ENCODE measurements around the gene MAPK12. TPM values are rescaled to one million over a fixed set of nuclear protein-coding genes. Genes with fewer than 3 reads are reported as not detected.

MAPK12 gene
- total RNA-seq = 40.8 and 49.9 TPM in 2 replicates

DNA sequence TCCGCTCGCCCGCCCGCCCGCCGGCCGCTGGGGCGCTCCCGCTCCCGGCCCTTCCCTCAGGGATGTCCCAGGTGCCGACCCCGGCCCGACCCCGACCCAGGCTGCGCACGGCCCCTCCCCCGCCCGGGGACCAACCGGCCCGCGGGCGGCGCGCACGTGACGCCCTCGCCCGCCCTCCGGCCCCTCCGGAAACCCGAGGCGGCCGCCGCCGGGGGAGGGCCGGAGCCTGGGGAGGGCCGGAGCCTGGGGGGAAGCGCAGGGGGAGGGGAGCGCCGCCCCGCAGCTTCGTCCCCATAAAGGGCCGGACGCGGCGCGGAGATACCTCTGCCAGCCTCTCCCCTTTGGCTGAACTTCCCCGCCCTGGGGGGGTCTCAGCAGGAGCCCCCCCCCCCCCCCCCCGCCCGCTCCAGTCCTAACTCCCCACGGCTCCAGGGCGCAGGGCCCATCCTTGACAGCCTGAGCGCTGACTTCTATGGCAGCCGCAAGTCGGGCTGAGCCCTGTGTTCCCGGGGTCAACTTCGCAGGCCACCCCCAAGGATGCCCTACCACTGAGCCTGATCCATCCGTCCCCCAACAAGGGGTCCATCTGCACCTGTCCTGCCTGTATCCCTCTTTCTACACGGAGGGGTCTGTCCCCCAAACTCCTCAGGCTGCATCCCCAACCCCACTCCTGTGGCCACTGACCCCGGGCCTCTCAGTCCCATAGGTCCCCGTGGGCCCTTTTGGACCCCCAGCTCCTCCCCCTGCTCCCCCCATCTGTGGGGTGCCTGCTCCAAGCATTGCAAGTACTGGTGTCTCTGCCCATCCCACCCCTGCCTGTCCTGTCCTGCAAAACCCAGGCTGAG is at the start of gene MAPK12:
Gene MAPK12 (minus strand): TSS at position 69 of the 845 bp plus-strand sequence. CDS start 174 bp downstream, outside the sequence.

GRCh38 chr22:50306753-50307749 is 45.6 kb upstream of the MAPK12 start, which contains the start of gene PLXNB2:
Gene PLXNB2 (minus strand): TSS chr22:50307646. CDS start chr22:50290584, 17,062 bp downstream.

DNA sequence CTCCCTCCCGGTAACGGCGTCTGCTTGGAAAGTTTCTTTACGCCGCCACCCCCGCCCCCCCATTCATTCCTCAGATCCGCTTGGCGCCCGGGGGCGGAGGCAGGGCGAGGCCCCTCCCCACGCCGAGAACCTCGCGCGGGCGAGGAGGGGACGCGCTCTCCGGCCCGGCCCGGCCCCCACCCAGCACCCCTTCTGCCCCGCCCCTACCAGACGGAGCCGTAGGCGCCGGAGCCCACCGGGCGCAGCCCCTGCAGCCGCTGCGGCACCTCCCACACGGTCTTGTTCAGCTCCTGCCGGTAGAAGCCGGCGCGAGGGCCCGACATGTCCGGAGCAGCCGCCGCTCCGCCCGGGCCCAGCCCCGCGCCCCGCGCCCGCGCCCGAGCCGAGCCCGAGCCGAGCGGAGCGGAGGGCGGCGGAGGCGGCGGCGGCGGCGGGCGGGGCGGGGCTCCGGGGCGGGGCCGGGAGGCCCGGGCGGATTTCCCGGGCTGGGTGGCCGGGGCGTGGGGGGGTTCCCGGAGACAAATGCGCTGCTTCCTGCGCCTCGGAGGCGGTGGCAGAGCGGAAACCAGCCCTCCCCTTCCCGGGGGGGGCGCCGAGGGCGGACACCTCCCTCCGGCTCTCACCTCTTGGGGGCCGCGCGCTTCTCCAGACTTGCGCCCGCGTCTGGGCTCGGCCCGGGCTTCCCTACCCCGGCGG is 8.6 kb upstream of the MAPK12 start, which contains the start of gene MAPK11:
Gene MAPK11 (minus strand): TSS at position 411 of the 696 bp plus-strand sequence. CDS start 88 bp downstream, at position 323.

DNA sequence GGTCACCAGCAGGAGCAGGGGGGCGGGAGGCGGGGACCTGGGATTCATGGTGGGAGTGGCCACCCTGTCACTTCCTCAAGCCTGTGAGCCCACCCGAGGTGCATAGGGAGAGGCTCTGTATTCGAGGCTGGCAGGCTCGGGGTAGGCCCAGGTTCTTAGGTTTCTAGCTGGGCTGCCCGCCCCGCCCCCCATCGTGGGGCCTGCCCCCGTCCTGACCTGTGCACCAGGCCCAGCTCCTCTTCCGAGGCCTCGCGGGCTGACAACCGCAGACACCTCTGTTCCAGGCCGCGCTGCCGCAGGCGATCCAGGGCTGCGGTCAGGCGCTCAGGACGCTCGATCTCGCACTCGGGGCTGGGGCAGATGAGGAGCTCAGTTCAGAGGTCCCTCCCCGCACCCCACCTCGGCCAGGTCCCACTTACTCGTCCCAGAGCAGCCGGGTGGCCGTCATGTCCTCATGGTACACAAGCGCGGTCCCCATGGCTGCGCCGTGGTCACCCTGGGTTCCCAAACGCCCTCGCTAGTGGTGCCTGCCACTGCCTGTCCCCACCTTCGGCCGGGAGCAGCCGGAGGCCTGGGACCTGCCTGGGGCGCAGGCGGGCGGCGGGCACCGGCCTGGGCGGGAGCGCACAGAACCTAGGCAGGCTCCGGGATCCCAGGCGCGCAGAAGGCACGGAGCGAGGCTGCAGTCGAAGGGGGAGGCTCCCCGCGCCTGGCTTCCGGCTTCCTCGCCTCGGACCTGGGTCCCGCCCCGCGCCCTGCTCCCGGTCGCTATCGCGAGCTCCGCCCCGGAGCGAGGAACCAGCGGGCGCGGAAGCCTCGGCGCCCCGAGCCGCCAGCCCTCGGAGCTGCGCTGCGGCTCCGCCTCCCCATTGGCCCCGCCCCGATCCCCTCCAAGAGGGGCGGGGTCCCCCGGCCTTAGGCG is 10.7 kb downstream of the MAPK12 start, which contains the start of gene HDAC10:
Gene HDAC10 (minus strand): TSS at position 711 of the 922 bp plus-strand sequence. CDS start 233 bp downstream, at position 478.

GRCh38 chr22:50244420-50245213 is 16.9 kb downstream of the MAPK12 start, which contains the start of gene TUBGCP6:
Gene TUBGCP6 (minus strand): TSS chr22:50245023. CDS start chr22:50244459, 564 bp downstream.

Other genes starting within 250 kb of the MAPK12 start
- 0.13 and 0.22 TPM in 2 replicates for gene IL17REL, start 248.9 kb downstream of the MAPK12 start, total RNA-seq
- gene TTLL8, start 203.4 kb downstream of the MAPK12 start, total RNA-seq = not detected in 2 replicates
- not detected in 2 replicates for gene MLC1, start 176.3 kb downstream of the MAPK12 start, total RNA-seq
- 20.2 and 44.9 TPM in 2 replicates for gene MOV10L1, start 171.7 kb downstream of the MAPK12 start, total RNA-seq
- gene PANX2, start 91.0 kb downstream of the MAPK12 start, total RNA-seq = 1.7 TPM in 2 replicates
- 30.6 and 36.8 TPM in 2 replicates for gene TRABD, start 75.8 kb downstream of the MAPK12 start, total RNA-seq
- gene SELENOO, start 60.7 kb downstream of the MAPK12 start, total RNA-seq = 18.5 and 21.0 TPM in 2 replicates
- 28.3 and 28.7 TPM in 2 replicates for gene TUBGCP6, start 16.7 kb downstream of the MAPK12 start, total RNA-seq
- 17.0 and 17.4 TPM in 2 replicates for gene HDAC10, start 10.4 kb downstream of the MAPK12 start, total RNA-seq
- 10.1 and 10.8 TPM in 2 replicates for gene MAPK11, start 8.7 kb upstream of the MAPK12 start, total RNA-seq
- gene PLXNB2, start 46.0 kb upstream of the MAPK12 start, total RNA-seq = 64.2 and 73.9 TPM in 2 replicates
- gene DENND6B, start 65.3 kb upstream of the MAPK12 start, total RNA-seq = 1.1 and 1.7 TPM in 2 replicates
- 47.9 and 48.7 TPM in 2 replicates for gene PPP6R2, start 81.6 kb upstream of the MAPK12 start, total RNA-seq
- gene SBF1, start 213.4 kb upstream of the MAPK12 start, total RNA-seq = 47.6 and 55.6 TPM in 2 replicates
- gene ADM2, start 219.9 kb upstream of the MAPK12 start, total RNA-seq = 0.36 and 0.40 TPM in 2 replicates
- not detected in 2 replicates for gene MIOX, start 225.2 kb upstream of the MAPK12 start, total RNA-seq
- 31.5 and 40.1 TPM in 2 replicates for gene LMF2, start 246.0 kb upstream of the MAPK12 start, total RNA-seq
- 33.2 and 40.8 TPM in 2 replicates for gene NCAPH2, start 246.5 kb upstream of the MAPK12 start, total RNA-seq